Suppressor macrophage treated with lipopolysaccharide for 4 hours (primary cell): ENCODE data around the gene CASZ1.

ENCODE experiments used
- DNase-seq: peaks from one replicate; pipeline ENCODE4 v3.0.0-alpha.2; 2020

The CASZ1 gene

GRCh38 chr1:10796029-10796944 lies at the start of gene CASZ1:
Gene CASZ1 (minus strand): TSS chr1:10796646. CDS start chr1:10693889, 102,757 bp downstream.
- peak; percentile 53 for DNase-seq

GRCh38 chr1:10843697-10844096 lies 47.3 kb upstream of the CASZ1 start:
- DNase-seq: no peak

- no peak for DNase-seq
These were observed 44.7 kb upstream of the CASZ1 start for GRCh38 chr1:10841118-10841517.

GRCh38 chr1:10839188-10839770 lies 42.8 kb upstream of the CASZ1 start:
- DNase-seq: no peak

- DNase-seq: no peak
These were observed 42.1 kb upstream of the CASZ1 start for GRCh38 chr1:10838541-10838940.

- DNase-seq: no peak
These were observed 40.3 kb upstream of the CASZ1 start for GRCh38 chr1:10836726-10837125.

- no peak for DNase-seq
These were observed 39.5 kb upstream of the CASZ1 start for GRCh38 chr1:10835822-10836421.

- no peak for DNase-seq
These were observed 39.0 kb upstream of the CASZ1 start for GRCh38 chr1:10835421-10835820.

GRCh38 chr1:10834770-10835412 lies 38.4 kb upstream of the CASZ1 start:
- no peak for DNase-seq

- DNase-seq: no peak
These were observed 37.4 kb upstream of the CASZ1 start for GRCh38 chr1:10833630-10834557.

- no peak for DNase-seq
These were observed 36.3 kb upstream of the CASZ1 start for GRCh38 chr1:10832703-10833102.

- DNase-seq: peak; percentile 13
These were observed 34.7 kb upstream of the CASZ1 start for GRCh38 chr1:10830961-10831668.

- DNase-seq: no peak
These were observed 33.6 kb upstream of the CASZ1 start for GRCh38 chr1:10829965-10830515.

- no peak for DNase-seq
These were observed 32.8 kb upstream of the CASZ1 start for GRCh38 chr1:10829067-10829818.

GRCh38 chr1:10827377-10828333 lies 31.2 kb upstream of the CASZ1 start:
- DNase-seq: no peak

GRCh38 chr1:10825592-10825991 lies 29.1 kb upstream of the CASZ1 start:
- no peak for DNase-seq

- no peak for DNase-seq
These were observed 28.5 kb upstream of the CASZ1 start for GRCh38 chr1:10824821-10825540.

GRCh38 chr1:10823000-10823401 lies 26.6 kb upstream of the CASZ1 start:
- no peak for DNase-seq

GRCh38 chr1:10821388-10821787 lies 24.9 kb upstream of the CASZ1 start:
- DNase-seq: no peak
